Measurements from ENCODE around the gene WDR3.
"Not testable (repeated sequence)": the region's sequence is repeated elsewhere in the genome, so short reads cannot be mapped to it uniquely, and the experiment has no call there.

The WDR3 gene

DNA sequence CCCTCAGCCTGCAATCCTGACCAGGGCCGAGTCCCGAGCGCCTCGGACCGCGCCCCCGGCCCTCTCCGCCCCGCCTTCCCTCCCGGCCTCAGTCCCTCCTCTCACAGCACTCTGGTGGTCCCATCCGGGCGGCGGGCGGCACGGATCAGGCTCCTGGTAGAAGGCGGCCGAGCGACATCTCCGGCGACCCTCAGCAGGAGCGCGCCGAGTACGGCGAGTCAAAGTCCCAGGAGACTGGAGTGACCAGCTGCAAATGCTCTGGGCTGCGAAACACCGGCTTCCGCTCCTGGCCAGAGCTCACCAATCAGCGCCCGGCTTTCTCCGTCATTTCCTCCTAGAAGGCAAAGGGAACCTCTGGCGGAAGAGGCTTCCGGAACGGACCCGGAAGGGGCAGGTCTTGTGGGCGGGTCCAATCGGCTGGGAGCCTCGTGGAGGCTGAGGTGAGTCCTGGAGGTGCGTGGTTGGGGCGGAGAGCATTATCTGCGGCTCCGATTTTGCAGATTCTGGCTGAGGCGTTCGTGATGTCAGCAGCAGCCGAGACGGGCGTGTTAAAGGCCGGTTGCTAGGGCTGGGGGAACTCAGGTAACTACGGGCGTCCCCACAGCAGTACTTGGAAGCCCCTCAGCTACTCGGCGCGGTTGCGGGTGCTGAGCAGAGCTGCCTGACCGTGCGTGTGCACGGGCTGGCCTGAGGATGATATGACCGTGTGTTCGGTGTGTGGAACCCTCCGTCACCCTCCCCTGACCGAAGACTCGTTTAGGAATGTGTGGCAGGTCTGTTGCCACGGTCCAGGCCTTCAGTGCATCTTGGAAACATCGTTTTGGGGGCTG, at the start of gene WDR3, which contains the start of gene GDAP2:
Gene WDR3 (plus strand): TSS at position 397 of the 830 bp plus-strand sequence. CDS start 3,581 bp downstream, outside the sequence.
Gene GDAP2 (minus strand): TSS at position 279 of the 830 bp plus-strand sequence. CDS start 9,264 bp downstream, outside the sequence.
- peak; percentile 87 to 95 (median 94) for DNase-seq (ENCODE audit: low read depth in 3 of 3)

- no peak for DNase-seq (ENCODE audit: low read depth in 3 of 3)
These were observed 45.9 kb upstream of the WDR3 start for GRCh38 chr1:117883616-117884015.

DNA sequence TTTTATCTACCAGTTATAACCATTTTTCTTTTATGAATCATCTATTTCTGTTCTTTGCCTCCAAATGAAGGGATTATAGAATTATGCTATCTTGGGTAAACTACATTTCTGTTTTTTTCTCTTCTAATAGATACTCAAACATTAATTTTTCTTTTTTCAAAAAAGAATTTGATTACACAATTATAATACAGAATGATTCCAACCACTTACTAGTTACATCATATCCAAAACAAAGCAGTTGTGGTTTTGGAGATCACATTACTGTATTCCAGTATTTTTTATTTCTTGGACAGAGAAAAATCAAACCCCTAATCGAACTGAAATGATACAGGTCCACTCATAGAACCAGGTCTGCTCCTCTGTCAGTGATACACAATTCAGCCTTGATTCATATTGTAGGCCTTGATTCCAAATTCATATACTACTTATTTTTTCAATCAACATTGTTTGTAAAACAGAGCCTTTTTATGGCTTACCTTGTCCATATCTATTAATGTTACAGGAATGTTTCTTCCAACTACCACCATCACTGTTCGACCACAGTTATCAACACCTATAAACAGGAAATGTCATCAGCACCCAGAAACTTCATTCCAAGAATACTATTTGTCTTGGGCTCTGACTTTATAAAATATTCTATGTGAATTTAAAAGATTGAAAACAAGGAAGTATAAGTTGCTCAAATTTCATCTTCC, 43.3 kb upstream of the WDR3 start:
- no peak for DNase-seq (ENCODE audit: low read depth in 3 of 3)

DNA sequence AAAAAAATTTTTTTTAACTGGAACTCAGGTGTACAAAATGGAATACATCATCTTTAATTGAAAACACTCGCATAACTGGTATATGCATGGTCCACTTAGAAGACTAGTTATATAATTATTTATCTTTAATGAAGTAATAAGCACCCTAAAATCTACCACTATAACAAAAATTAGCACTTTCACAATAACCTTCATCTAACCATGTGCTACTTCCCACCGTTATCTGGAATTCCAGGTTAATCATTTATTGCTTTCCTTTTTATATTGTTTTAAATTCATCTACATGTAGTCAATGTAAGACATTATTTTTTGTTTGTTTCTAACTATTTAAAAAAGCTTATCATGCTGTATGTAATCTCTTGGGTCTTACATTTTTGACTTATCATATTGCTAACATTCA, 39.1 kb upstream of the WDR3 start:
- no peak for DNase-seq (ENCODE audit: low read depth in 3 of 3)

DNA sequence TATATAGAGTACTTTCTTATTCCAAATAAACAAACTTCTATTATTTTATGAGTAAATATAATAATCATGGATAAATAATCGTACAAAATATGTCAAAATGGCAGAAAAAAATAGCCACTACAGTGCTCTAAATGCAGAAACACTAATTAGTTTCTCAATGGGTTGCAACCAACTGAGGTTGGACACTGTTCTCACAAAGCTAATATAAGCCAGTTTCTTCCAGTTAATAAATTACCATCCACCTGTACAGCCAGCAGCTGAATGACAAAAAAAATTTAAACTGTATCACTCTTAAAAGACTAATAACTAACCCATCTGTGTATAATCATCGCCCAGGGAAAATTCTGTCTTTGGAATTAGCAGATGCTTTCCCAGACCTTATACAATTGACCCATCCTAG, 37.0 kb upstream of the WDR3 start:
- DNase-seq (ENCODE audit: low read depth in 3 of 3): no peak

DNA sequence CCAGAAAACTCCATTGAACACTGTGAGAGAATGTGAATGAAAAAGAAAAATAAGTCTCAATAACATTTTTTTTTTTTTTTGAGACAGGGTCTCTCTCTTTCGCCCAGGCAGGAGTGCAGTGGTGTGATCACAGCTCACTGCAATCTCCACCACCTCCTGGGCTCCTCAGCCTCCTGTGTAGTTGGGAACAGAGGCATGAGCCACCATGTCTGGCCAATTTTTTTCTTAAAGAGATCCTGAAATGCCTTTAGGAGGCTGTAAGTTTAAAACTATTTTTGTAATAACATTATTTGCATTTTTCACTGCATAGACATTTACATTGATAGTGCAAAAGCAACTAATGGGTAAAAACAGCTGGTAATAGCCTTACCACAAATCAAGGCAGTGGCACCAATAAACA, 35.5 kb upstream of the WDR3 start:
- DNase-seq (ENCODE audit: low read depth in 3 of 3): no peak

- DNase-seq (ENCODE audit: low read depth in 3 of 3): peak; percentile 26 to 55 (median 41)
These were observed 33.9 kb upstream of the WDR3 start for GRCh38 chr1:117895482-117896114.

DNA sequence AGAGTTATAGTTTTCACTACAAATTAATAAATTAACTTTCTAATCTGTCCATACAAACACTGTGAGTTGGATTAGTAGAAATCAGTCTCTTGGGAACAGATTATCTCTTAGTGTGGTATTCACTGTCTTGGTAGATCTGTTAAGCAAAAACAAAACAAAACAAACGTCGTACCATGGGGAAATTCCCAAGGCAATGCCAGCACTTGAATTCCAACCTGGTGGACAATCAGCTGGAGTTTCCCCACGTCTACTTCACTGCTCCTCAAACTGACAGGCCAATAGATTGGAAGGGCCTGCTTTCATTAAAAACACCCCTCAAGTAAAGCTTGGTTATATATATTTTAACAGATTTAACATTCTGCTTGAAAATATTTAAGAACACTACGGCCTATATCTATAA, 32.0 kb upstream of the WDR3 start:
- no peak for DNase-seq (ENCODE audit: low read depth in 3 of 3)

- DNase-seq (ENCODE audit: low read depth in 3 of 3): no peak
These were observed 29.7 kb upstream of the WDR3 start for GRCh38 chr1:117899801-117900200.

GRCh38 chr1:117902944-117903343, 26.6 kb upstream of the WDR3 start:
- no peak for DNase-seq (ENCODE audit: low read depth in 3 of 3)

DNA sequence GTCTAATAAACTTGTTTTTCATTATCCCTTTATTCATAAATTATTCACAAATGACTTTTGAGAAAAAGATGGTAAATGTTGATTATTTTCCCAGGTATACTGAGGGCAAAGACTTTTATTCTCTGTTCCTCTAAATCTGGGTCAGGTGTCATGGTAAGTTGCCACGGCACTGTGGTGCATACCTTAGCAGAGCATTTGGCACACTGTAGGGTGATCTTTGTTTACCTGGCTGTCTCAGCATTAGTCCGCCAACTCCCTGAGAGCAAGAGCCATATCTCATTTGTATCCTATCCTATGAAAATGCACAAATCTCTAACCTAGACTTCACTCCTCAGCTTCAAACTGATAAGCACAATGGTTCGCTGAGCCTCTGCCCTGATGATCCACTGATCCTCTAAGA, 25.1 kb upstream of the WDR3 start:
- DNase-seq (ENCODE audit: low read depth in 3 of 3): no peak

DNA sequence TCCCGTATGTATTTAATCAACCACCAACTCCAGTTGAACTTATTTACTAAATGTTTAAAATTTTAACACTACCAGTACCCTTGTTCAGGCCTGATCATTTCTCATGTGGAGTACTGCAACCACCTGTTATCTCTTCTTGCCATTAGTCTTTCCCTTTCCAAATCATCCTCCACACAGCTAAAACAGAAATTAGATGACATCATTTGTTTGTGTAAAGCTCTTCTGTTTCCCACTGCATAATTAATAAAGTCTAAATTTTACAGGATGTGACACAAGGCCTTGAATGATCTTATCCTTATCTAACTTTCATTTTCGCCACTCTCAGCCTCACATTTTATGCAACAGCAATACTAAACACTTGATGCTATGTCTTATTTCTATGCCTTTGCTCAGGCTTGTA, 24.5 kb upstream of the WDR3 start:
- DNase-seq (ENCODE audit: low read depth in 3 of 3): no peak

- no peak for DNase-seq (ENCODE audit: low read depth in 3 of 3)
These were observed 18.5 kb upstream of the WDR3 start for GRCh38 chr1:117911051-117911450.

- no peak for DNase-seq (ENCODE audit: low read depth in 3 of 3)
These were observed 10.2 kb upstream of the WDR3 start for GRCh38 chr1:117919376-117919775.

- no peak for DNase-seq (ENCODE audit: low read depth in 3 of 3)
These were observed 7.5 kb upstream of the WDR3 start for GRCh38 chr1:117921991-117922390.

GRCh38 chr1:117922717-117923116, 6.8 kb upstream of the WDR3 start:
- DNase-seq (ENCODE audit: low read depth in 3 of 3): not testable (repeated sequence)

DNA sequence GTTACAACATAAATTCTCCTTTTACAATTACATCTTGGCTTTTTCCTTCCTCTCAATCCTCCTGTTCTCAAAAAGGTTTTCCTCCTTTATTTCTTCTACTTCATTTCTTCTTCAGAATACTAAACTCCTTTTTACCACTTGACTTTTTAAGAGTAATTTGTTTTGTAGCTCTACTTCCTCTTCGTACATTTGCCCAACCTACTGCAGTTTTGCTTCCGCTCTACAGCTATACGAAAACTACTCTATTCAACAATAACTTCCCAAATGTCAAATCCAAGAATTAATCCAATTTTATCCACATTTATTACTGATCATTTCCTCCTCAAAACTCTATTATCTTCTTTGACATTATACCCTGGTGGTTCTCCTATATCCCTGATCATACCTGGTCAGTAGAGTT, 3.6 kb upstream of the WDR3 start:
- DNase-seq (ENCODE audit: low read depth in 3 of 3): no peak

DNA sequence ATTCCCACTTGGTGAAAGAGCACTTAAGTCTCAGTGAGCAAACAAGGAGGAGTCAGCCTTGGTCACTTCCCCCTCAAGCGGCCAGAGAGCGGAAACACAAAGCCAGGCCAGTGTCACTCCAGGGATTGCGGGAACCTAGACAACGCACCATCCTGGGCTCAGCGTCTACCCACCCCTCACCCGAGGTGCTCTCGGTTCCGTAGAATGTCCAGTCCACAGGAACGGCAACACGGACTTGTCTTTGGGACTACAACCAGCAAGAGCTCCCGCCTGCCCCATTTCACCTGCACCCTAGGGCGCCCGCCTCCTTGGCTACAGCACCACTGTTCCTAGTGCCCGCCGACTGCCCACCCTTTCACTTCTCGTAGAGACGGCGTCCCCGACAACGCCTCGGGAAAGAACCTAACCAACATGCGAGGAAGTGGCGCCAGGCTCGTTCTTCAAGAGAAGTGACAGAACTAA, 627 bp upstream of the WDR3 start:
- peak in 1 of 3 donors; percentile 3 for DNase-seq (ENCODE audit: low read depth in 3 of 3)

- no peak for DNase-seq (ENCODE audit: low read depth in 3 of 3)
These were observed 571 bp downstream of the WDR3 start for GRCh38 chr1:117930173-117930447.

GRCh38 chr1:117930484-117930883, 945 bp downstream of the WDR3 start:
- DNase-seq (ENCODE audit: low read depth in 3 of 3): no peak

GRCh38 chr1:117932576-117932975, 3.0 kb downstream of the WDR3 start:
- no peak for DNase-seq (ENCODE audit: low read depth in 3 of 3)

GRCh38 chr1:117933769-117934168, 4.2 kb downstream of the WDR3 start:
- no peak for DNase-seq (ENCODE audit: low read depth in 3 of 3)

- DNase-seq (ENCODE audit: low read depth in 3 of 3): no peak
These were observed 12.8 kb downstream of the WDR3 start for GRCh38 chr1:117942293-117942692.

Data from stimulated activated CD4-positive, alpha-beta T cell treated with anti-CD3 and anti-CD28 coated beads, TNF-alpha, amount 100 ng/mL, for 48 hours (primary cell).